Measurements from ENCODE around the gene GIPC1. TPM values are rescaled to one million over a fixed set of nuclear protein-coding genes. Genes with fewer than 3 reads are reported as not detected.

GIPC1 gene
- total RNA-seq, 1 experiment from 2014 or later, result 160 TPM

GRCh38 chr19:14512406-14512961 is 16.6 kb upstream of the GIPC1 start:
- Histone ChIP-seq H3K27me3 (ENCODE audit: control insufficient read depth, insufficient read depth, low read length) (no peaks in the 10 kb centered on the region), H3K27ac (ENCODE audit: low read length) (no peak overlapping the region), H3K9me3 (ENCODE audit: control insufficient read depth, insufficient read depth, low read depth, low read length) (no peaks in the 10 kb centered on the region), H3K36me3 (ENCODE audit: control insufficient read depth, insufficient read depth, low read length) (peaks cover 10% of the 10 kb centered on the region), H3K4me1 (ENCODE audit: control insufficient read depth, insufficient read depth, low read length) (peaks cover 30% of the 10 kb centered on the region), H3K4me3 (ENCODE audit: low read depth in 2 of 2, low read length in 2 of 2) (no peak overlapping the region)
- ATAC-seq (no peak), DNase-seq (ENCODE audit: low read depth, low spot score) (no peak)
- TF ChIP-seq TCF7L2 (IDR thresholded peaks at IDR 0.05; ENCODE audit: low read depth, low read length) (no peak), CTCF (IDR thresholded peaks at IDR 0.05) (no peak), POLR2AphosphoS5 (IDR thresholded peaks at IDR 0.05; ENCODE audit: low read depth, low read length) (no peak), SIN3A (IDR thresholded peaks at IDR 0.05; ENCODE audit: borderline replicate concordance, insufficient read depth, low read depth, low read length) (no peak)
- TF ChIP-seq, protein P1, sequence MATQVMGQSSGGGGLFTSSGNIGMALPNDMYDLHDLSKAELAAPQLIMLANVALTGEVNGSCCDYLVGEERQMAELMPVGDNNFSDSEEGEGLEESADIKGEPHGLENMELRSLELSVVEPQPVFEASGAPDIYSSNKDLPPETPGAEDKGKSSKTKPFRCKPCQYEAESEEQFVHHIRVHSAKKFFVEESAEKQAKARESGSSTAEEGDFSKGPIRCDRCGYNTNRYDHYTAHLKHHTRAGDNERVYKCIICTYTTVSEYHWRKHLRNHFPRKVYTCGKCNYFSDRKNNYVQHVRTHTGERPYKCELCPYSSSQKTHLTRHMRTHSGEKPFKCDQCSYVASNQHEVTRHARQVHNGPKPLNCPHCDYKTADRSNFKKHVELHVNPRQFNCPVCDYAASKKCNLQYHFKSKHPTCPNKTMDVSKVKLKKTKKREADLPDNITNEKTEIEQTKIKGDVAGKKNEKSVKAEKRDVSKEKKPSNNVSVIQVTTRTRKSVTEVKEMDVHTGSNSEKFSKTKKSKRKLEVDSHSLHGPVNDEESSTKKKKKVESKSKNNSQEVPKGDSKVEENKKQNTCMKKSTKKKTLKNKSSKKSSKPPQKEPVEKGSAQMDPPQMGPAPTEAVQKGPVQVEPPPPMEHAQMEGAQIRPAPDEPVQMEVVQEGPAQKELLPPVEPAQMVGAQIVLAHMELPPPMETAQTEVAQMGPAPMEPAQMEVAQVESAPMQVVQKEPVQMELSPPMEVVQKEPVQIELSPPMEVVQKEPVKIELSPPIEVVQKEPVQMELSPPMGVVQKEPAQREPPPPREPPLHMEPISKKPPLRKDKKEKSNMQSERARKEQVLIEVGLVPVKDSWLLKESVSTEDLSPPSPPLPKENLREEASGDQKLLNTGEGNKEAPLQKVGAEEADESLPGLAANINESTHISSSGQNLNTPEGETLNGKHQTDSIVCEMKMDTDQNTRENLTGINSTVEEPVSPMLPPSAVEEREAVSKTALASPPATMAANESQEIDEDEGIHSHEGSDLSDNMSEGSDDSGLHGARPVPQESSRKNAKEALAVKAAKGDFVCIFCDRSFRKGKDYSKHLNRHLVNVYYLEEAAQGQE (IDR thresholded peaks at IDR 0.05; ENCODE audit: insufficient read depth in 1 of 2, low read depth in 2 of 2, low read length in 1 of 2), result no peak
- in situ Hi-C loops (cut with HindIII; ENCODE audit: low pct_unique_long_range_greater_than_20kb, low sequenced_read_pairs), result no loop called here
- POLR2A ChIA-PET, result interaction anchor here (0.5 kb wide), 1 partner anchor 675 kb away, joined by 12 read pairs; no protein-coding TSS in a partner anchor
- no TSS peak for BruUV-seq (replicated peaks)
- CTCF ChIA-PET, result no interaction called here
- intact Hi-C loops (cut with micrococcal nuclease; ENCODE audit: unreplicated experiment), result no loop called here

DNA sequence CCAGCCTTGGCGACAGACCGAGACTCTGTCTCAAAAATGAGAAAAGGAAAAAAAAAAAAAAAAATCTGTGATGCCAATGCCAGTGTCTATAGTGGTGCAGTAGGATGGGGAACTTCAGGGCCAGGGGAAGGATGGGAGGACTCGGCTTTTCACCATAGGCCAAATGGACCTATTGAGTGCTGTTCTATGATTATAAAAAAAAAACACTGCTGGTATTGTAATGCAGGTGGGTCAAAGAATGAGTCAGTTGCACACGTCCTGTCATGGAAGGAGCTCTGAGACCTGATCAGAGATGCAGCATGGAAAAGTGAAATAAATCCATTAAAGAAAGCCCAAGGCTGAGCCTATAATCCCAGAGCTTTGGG is 15.3 kb upstream of the GIPC1 start:
- TF ChIP-seq, protein P1 (IDR thresholded peaks at IDR 0.05; ENCODE audit: insufficient read depth in 1 of 2, low read depth in 2 of 2, low read length in 1 of 2), result no peak
- TF ChIP-seq CTCF (IDR thresholded peaks at IDR 0.05) (no peak), TCF7L2 (IDR thresholded peaks at IDR 0.05; ENCODE audit: low read depth, low read length) (no peak), POLR2AphosphoS5 (IDR thresholded peaks at IDR 0.05; ENCODE audit: low read depth, low read length) (no peak), SIN3A (IDR thresholded peaks at IDR 0.05; ENCODE audit: borderline replicate concordance, insufficient read depth, low read depth, low read length) (no peak)
- ChIA-PET CTCF (no interaction called here), POLR2A (interaction anchor here (0.6 kb wide), 1 partner anchor 1681 kb away, joined by 4 read pairs; no protein-coding TSS in a partner anchor)
- intact Hi-C loops (cut with micrococcal nuclease; ENCODE audit: unreplicated experiment) (no loop called here), in situ Hi-C loops (cut with HindIII; ENCODE audit: low pct_unique_long_range_greater_than_20kb, low sequenced_read_pairs) (no loop called here)
- Histone ChIP-seq H3K27me3 (ENCODE audit: control insufficient read depth, insufficient read depth, low read length) (no peaks in the 10 kb centered on the region), H3K36me3 (ENCODE audit: control insufficient read depth, insufficient read depth, low read length) (peaks cover 6% of the 10 kb centered on the region), H3K4me1 (ENCODE audit: control insufficient read depth, insufficient read depth, low read length) (peaks cover 32% of the 10 kb centered on the region), H3K4me3 (ENCODE audit: low read depth in 2 of 2, low read length in 2 of 2) (no peak overlapping the region), H3K27ac (ENCODE audit: low read length) (no peak overlapping the region), H3K9me3 (ENCODE audit: control insufficient read depth, insufficient read depth, low read depth, low read length) (no peaks in the 10 kb centered on the region)
- no TSS peak for BruUV-seq (replicated peaks)
- DNase-seq (ENCODE audit: low read depth, low spot score), result no peak
- ATAC-seq, result no peak

Data from Panc1 (cell line).